Measurements from ENCODE around the gene HOXB6.

Gene HOXB6

DNA sequence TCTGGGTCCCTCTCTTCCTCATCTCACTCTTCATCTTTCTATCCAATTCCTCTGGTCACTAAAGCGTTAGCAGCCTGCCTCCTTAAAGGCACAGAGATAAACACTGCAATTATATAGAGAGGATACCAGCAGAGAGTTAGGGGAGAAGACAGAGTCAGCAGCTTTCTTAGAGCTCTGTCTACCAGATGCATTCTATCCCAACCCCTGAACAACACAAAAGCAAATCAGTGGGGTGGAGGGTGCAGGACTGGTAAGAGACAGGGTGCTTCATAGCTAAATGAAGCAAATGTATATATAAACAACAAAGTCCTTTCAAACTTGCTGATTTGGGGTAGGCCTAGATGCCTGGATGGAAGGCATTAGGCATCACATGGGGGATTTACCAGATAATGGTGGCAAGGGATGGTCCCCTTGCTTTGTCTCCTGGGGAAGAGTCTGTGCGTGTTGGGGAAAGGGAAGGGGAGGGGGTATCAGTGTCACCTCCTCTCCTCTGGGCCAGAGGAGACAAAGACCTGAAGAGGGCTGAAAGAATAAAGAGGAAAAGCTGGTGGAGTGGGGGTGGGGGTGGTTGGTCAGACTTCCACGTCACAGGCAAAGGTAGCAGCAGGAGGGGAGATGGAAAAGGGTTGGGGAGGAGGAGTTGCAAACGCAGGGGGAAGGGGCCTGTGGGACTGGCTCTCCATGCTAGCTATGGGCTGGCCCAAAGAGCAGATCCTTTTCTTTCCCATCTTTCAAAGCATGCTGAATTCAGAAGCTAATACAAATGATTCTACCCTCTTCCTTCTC lies 38.7 kb downstream of the HOXB6 start:
- no peak for DNase-seq (ENCODE audit: low read depth)

DNA sequence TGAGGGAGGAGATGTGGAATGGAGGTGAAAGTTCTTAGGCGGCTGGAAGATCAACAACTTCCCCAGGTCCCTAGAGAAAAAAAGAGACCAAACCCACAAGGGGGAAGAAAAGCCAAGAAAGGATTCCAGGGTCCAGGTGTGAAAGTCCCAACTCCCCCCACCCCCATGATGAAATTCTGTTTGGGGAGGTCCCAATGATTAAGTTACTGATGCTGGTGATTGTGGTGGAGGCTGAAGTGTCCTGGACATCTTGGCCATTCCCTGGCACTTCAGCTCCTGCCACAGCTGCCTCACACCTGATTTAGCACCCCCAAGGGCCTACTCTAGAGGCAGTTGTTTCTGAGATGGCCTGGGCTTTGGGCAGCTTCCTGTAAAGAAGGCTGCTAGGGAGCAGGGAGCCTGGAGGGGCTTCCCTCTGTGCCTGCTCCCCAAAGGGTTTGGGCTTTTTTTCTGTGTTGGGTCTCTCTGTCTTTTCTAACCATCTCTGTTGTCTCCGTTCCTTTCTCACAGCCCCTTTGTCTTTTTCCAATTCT lies 39.7 kb downstream of the HOXB6 start:
- DNase-seq (ENCODE audit: low read depth) = no peak

DNA sequence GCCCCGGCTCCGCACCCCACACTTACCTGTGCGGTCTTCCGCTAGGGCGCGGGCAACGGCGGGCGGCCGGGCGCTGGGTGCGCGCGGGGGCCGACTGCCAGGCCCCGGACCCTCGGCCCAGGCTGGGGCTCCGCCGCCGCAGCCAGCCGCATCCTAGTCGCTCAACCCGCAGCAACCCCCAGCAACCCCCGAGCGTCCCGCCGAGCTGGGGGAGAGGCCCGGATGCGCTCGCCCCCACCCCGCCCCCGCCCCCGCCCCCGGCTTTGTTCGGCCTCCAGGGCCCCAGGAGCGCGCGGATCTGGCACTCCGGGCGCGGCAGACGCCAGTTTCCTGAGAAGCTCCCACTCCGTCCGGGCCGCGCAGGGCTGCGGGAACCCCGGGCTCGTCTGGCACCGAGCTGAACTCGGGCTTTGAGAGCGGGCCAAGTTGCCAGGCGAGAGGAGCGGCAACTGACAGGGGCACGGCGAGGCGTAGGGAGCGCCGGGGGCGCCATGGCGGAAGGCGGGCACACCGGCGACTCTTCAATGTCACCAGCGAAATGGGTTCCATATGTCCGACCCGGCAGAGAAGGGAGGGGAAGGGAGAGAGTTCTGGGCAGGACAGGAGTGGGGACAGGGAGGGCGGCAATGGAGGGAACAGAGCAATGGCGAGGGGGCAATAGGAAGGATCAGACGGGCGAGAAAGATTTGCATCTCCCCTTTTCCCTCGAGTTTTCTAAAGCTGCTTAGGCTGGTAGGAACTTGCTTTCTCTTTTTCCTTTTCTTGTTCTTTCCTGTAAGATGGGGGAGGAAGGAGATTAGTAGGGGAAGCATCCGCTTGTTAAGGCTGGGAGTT lies 40.4 kb downstream of the HOXB6 start:
- DNase-seq (ENCODE audit: low read depth) = no peak

DNA sequence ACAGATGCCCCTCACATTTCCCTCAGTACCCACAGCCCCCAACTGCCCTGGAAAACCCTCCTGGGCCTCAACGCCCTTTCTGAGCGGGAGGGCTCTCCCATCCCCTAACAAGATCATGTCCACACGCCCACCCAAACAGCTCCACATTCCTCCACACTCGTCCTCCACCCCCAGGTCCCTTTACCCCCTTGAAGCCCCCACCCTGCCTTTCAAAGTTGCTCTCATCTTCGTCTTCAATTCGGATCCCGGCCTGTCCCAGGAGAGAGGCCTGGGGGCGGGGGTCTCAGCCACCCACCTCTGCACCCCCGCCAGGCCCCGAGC lies 41.0 kb downstream of the HOXB6 start:
- DNase-seq (ENCODE audit: low read depth) = no peak

DNA sequence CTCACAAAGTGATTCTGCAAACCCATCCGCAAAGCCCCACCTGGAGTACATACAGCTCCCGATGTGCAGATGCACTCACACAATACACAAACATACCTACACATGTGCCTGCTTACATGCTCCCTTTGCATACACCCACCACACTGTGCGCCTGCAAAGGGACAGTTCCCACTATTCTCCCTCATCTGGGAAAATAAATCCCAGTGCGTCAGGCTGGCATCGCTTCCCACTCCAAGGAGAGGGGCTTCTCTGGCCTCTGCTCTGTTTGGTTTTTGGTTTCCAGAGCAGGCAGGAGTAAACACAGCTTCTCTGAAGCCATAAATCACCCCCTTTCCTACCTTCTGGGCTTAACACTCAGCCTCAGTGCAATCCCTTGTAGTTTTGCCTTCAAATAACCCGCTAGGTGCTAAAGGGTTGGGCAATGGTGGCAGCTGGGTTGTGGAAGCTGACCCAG lies 41.4 kb downstream of the HOXB6 start:
- DNase-seq (ENCODE audit: low read depth) = no peak

DNA sequence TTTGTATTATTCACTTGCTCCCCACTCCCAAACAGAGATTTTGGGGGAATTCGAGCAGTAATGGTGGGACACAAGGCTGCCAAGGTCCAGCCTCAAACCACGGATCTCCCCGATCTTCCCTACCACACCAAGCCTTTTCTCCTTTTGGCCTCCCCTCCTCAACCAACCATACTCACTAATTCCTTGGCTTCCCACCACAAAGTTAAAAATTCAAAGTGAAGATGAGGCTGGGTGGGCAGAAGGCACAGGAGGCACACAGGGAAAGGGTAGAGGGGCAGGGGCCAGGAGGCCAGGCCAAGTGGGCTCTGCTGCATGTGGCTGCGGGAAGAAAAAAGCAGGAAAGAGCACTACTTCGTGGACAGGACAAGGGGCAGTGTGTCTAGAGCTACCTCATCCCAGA lies 41.9 kb downstream of the HOXB6 start:
- no peak for DNase-seq (ENCODE audit: low read depth)

DNA sequence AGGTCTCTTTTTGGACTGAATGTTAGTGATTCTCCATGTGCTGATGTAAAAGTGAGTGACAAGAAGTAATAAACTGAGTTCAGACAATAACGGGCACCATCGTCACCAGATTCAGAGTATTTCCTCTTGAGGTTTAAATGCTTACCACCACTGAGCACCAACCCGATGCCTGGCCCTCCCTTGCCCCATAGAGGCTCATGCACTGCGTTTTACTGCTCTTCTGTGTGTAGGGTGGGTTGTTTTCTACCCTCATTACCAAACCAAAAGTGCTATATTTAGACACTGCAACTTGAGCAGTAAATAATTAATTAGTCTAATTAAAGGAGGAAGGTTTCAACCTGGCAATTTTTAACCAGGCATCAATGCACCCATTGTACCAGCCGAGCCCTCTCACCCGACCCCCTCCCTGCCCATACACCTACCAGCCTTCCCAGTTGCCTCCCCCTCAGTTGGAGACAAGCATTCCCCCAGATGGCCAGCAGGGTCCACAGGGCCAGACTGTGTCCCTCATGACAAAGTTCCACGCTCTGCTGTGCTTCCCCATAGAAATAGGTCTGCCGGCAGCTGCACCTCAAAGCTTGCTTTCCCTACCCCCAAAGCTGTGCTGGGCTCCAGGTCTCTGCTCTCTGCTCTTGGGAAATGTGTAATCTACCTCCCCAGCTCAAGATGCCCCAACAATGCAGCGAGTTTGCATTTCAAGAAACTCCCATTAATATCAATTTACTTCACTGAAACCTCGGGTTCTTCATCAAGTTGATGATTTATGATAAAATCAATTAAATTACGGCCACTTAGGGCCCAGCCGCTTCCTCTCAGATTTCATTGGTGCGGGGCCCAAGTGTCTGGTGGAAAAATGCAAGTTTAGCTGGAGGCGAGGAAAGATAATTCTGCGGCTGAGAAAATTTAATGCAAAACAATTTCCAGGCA lies 42.6 kb downstream of the HOXB6 start:
- DNase-seq (ENCODE audit: low read depth) = no peak

DNA sequence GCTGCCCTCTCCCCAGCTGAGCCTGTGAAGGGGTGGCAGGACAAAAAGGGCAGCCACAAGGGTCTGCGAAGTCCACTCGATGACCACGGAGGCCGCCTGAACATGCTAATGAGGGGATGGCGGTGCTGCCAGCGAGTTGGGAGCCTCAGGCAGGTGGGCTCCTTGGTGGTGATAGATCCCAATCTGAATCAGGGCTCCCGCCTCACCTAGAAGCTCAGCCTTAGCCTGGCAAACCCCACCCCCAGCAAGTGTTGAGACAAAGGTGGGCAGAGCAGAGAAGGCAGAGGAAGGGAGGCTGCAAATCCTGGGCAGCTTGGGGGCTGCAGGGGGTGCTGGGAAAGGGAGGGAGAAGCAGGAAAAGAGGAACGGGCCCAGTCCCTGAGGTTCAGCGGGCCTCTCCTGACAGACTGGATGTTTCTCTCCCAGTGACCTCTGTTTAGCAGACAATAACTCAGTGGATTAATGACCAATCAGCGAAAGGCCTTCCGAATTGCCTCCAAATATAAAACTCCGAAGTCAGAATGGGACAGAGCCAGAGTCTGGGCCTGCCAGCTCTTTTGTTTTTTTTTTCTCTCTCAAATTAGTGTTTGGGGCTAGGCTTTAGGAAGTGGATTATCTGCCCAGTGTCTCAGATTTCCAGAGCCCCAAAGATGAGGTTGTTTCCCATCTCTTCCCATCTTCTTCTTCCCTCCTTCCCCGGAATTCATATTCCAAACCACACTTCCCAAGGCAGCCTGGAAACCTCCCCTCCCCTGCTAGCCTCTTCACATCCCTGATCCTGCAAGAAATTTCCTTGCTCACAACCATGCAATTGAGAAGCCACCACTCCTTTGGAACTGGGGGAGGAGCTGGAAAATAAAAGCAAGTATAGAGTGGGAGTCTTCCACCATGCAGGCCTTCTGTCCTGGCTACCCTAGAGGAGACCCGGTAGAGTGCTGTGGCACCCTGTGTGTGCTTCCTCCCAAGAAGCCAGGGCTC lies 44.7 kb downstream of the HOXB6 start:
- DNase-seq (ENCODE audit: low read depth) = no peak

DNA sequence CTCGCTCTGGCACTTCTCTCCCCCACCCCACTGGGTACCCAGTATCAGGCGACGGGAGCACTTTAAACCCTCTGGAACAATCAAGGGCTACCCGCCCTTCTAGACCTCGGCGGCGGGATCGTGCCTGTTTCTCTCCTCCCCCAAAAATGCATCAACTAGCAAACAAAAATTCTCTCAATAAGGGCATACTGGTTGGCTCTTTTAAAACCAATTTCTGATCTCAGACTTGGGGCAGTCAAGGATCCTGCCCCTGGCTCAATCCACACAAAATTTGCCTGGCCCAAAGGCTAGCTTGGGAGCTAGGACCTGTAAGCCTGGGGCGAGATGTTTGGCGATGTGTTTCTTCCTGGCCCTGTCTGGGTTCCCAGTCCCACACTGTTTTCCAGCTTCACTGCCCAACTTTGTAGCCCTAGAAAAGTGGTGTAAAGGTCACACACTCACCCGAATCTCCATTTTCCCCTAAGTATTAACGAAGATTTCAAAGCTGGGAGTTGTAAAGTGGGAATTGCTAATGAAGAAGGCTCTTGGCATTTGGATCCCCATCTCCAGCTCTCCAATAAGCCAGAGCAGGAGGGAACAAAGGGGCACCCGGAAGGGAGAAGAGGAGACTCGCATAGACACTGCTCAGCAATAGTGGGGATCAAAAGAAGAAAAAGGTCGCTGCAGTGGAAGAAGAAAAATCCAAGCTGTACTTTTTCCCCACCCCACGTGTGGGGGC lies 45.5 kb downstream of the HOXB6 start:
- no peak for DNase-seq (ENCODE audit: low read depth)

DNA sequence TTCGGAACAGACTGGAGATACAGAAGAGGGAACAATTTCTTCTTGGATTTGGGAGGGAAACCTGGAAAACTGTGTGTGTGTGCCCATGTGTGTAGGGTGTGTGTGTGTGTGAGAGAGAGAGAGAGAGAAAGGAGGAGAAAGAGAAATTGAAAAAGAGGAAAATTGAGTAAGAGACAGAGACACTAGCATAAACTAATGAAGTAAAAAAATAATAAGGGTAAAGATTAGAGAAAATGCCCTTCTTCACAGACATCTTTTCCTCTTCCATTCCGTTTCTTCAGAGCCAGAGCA lies 46.0 kb downstream of the HOXB6 start:
- no peak for DNase-seq (ENCODE audit: low read depth)

DNA sequence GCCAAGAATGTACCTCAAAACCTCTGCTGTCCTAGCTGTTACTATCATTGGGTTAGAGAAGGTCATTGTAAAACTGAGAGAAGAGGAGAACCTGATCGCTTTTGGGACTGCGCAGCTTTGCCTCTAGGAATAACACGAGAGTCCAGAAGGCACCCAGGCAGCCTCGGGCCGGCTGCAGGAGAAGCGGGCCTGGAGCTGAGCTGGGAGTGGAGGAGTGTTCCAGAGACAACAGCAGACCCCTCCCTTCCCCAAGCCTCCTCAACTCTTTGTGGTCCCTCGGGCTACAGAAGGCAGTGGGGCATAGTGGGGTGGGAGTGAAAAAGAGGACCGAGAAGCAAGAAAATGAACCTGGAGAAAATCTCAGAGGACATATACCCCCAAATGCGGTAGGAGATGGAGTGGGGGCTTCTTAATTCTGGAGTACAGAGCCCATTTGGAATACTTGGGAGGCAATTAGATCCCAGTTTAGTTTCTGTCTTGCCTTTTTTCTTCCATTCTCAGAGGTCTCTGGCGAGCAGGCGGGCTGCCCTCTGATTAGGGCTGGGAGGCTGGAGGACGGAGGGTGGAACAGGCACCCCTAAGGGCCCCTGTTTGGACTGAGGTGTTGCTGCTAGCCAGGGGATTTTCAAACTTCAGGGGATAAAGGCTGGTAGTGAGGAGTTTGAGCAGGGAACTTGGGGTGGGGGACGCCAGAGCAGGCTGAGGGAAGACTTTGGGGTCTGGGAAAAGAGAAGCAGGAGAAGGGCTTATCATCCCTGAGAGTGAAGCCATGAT lies 46.5 kb downstream of the HOXB6 start:
- no peak for DNase-seq (ENCODE audit: low read depth)

DNA sequence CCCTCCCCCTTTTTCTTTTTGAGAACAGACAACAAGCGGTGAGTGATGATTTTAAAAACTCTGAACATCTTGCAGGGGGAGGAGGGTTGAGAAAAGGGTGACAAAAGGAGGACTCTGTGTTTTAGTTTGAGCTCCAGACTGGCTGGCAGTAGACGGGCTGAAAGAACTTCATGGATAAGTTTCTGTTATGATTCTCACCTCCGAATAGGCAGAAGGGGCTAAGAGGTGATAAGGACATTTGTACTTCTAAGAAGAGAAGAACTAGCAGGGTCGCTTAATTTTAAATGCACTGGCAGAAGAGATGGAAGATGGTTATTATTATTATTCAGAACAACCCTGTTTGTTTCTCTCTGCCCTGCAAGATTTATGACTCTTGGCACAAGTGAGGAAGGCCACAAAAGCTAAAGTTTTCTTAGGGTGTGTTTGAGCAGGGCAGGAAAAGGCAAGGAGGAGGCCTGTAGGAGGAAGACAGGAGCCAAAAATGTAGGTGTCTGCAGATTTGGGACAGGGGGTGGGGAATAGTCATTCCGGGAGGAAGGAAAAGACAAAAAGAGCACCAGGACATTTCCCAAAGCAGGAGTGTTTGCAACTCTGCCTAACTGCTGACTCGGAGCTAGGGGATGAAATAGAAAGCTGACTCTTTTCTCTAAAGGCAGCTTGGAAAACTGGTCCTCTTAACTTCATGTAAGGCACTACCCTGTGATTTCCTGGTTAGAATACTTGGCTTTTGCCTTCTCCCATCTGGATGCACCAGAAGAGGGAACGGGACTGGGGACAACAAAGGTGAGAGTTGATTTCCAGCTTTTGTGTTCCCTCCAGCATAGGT lies 48.0 kb downstream of the HOXB6 start:
- DNase-seq (ENCODE audit: low read depth) = no peak

DNA sequence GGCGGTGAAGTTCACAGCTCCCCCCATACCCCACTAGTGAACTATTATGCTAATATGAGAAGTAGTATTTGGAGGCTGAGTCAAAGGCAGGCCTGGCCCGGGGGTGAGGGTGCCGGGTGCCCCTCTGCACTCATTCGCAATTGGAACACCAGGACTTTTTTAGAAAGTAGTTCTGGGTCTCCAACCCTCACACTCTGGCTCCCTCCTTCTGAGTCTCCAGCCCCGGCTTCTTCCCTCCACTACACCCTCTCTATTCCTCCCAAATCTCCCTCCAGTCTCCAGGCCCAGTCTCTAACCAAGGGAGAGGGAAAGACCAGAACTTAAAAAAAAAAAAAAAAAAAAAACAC lies 48.6 kb downstream of the HOXB6 start:
- DNase-seq (ENCODE audit: low read depth) = no peak

DNA sequence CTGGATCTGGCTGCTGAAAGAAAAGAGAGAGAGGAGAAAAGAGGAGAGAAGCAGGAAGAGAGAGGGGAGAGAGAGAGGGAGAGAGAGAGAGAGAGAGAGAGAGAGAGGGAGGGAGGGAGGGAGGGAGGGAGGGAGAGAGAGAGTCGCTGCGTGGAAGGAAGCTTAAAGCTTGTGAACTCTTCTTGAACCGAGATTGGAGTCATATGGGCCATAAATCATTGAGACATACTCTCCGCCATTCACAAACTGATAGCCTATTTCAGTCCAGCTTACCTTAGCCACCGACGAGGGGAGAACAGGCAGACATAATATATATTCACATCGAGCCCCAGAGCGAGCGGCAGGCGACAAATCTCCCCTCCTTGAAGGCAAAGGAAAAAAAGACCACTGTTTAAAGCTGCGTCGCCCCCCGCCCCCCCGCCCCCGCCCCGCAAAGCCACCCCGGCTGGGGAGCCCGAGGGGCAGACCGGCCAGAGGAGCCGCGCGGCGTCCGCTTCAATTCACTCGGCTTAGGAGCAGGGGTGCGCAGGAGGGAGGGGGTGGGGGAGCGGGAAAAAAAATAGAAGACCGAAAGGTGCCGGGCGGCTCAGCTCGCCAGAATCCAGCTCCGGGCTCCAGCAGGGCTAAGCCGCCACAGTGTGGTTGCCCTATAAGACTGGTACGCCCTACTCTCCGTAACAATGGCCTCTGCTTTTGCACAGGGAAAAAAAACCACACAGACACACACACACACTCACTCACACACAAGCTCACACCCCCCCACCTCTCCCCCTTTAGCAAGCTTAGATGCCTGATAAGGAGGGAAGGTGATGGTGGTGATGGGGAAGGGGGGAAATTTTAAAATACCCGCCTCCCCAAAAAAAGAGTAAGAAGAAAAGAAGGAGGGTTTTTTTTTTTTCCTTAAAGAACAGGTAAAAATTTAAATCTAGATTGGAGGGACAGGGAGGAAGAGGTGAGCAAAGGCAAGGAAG lies 49.2 kb downstream of the HOXB6 start:
- DNase-seq (ENCODE audit: low read depth) = no peak

DNA sequence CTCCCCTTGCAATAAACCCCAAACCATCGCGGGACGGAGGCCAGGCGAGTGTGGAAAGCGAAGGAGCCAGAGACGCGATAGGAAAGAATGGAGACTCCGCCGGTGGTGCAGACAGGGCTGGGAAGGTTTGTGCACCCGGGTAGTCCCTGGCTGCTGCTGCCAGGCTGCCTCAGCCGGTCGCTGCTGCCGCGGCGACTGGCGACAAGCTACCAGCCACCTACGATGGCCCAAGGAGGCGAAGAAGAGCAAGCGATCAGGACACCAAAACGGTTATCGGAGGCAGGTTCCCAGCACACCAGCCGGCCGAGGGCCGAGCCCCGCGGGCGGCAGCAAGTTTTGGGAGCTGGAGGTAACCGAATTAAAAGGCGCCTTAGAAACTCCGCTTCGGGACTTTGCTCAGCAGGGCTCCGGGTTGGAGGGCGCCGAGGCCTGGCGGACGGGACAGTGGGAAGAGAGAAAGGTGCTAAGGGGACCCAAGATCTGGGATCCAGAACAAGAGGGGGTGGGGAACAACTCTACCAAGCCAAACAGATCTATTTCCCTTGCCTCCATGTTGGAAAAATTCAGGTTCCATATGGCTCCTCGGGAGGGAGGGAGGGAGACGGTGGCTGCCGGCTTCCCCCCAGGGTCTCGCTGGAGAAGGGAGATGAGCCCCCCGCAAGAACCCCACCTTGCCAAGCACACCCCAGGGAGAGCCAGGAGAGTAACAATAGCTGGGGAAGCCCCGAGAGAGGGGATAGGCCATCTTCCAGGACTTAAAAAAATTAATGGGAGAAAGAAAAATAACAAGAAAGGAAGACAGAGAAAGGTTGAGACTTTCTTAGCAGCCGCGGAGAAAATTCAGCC lies 50.2 kb downstream of the HOXB6 start:
- no peak for DNase-seq (ENCODE audit: low read depth)

DNA sequence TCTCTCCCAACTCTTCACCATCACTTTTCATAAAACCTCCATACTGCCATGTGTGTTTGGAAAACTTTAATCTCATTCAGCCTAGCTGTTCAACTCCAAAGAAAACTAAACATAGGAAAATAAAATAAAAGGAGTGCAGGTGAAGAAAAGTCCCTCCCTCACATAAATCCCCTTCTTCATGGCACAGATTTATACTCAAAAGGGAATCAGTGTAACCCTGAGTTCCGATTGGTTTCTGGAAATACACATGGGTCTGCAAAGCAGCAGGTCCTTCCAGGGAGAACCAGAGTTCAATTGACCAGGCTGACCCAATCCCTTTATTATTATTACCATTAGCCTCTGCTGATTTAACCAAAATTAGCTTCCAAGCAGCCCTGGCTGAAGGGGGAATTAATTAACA lies 51.0 kb downstream of the HOXB6 start:
- no peak for DNase-seq (ENCODE audit: low read depth)

DNA sequence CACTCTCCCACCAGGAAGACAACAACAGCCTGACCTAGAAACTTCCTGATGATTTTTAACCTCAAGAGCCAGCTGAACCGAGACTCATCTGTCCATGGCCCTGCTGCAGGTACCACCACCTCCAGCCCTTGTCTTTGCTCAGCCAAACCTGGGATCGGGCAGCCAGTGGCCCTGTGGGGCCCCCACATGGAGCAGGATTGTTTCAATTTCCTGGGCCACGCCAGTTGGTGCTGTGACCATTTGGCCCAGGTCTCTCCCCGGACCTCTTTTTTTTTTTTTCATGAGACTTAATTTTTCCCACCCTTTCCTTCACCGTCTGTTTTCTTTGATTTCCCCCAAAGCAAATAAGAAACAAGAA lies 51.6 kb downstream of the HOXB6 start:
- DNase-seq (ENCODE audit: low read depth) = no peak
